Common myeloid progenitor, CD34-positive (primary cell): ENCODE measurements around the gene MTARC2.

Source experiments
- CTCF ChIA-PET: fragments of 350-600 bp; sonication (Branson Sonifier 250); formaldehyde crosslinking; loops from one replicate; lab custom pipeline; 2021; ENCODE audit warnings: antibody characterized with exemption; lab: Charles Lee
- POLR2A ChIA-PET: fragments of 350-600 bp; sonication (Branson Sonifier 250); formaldehyde crosslinking; loops from one replicate; lab custom pipeline; 2021; ENCODE audit warnings: antibody characterized with exemption; lab: Charles Lee
- DNase-seq, 3 donors: peaks; one replicate each; pipeline versions ENCODE4 v3.0.0 to v3.0.0-alpha.2; 2013
- H3K27ac ChIP-seq, 2 experiments: 1 replicate in 1 of 2; 2 replicates in 1 of 2; pipeline ENCODE4 v1.7.0; 2013; ENCODE audit warnings: inconsistent platforms in 2 of 2, low read length in 2 of 2, mild to moderate bottlenecking in 2 of 2, low read depth in 1 of 2, moderate library complexity in 1 of 2; ENCODE audit not compliant: severe bottlenecking in 2 of 2, insufficient read depth in 1 of 2, poor library complexity in 1 of 2
- H3K27me3 ChIP-seq, 5 experiments: replicated peaks in 2 of 5; 1 replicate in 3 of 5; 2 replicates in 2 of 5; pipeline versions ENCODE4 v1.6.1 to v1.7.0; 2013; ENCODE audit warnings: low read length in 4 of 5, mild to moderate bottlenecking in 2 of 5, moderate library complexity in 2 of 5, inconsistent platforms in 1 of 5; ENCODE audit not compliant: insufficient read depth in 5 of 5, control insufficient read depth in 4 of 5
- H3K36me3 ChIP-seq, 4 experiments: 1 replicate in 2 of 4; 2 replicates in 2 of 4; pipeline versions ENCODE4 v1.6.1 to v1.7.0; 2013; ENCODE audit warnings: low read length in 3 of 4, control low read depth in 1 of 4, mild to moderate bottlenecking in 1 of 4; ENCODE audit not compliant: control insufficient read depth in 4 of 4, insufficient read depth in 4 of 4
- H3K4me1 ChIP-seq, 4 experiments: 1 replicate in 3 of 4; 2 replicates in 1 of 4; pipeline versions ENCODE4 v1.6.1 to v1.7.1; 2013; ENCODE audit warnings: low read length in 3 of 4, mild to moderate bottlenecking in 3 of 4, control low read depth in 1 of 4, inconsistent platforms in 1 of 4, moderate library complexity in 1 of 4; ENCODE audit not compliant: control insufficient read depth in 4 of 4, insufficient read depth in 4 of 4; ENCODE audit errors: control extremely low read depth in 1 of 4
- H3K4me3 ChIP-seq, 7 experiments: 1 replicate in 4 of 7; 2 replicates in 3 of 7; pipeline versions ENCODE4 v1.5.1 to v1.7.0; 2013; ENCODE audit warnings: mild to moderate bottlenecking in 7 of 7, low read length in 6 of 7, moderate library complexity in 6 of 7, inconsistent platforms in 2 of 7, low read depth in 2 of 7, control low read depth in 1 of 7; ENCODE audit not compliant: insufficient read depth in 4 of 7, control insufficient read depth in 1 of 7; ENCODE audit errors: extremely low read depth in 1 of 7
- H3K9me3 ChIP-seq, 5 experiments: 1 replicate in 4 of 5; 2 replicates in 1 of 5; pipeline versions ENCODE4 v1.6.1 to v1.7.1; 2013; ENCODE audit warnings: low read length in 4 of 5, mild to moderate bottlenecking in 2 of 5, inconsistent platforms in 1 of 5, low read depth in 1 of 5, moderate library complexity in 1 of 5; ENCODE audit not compliant: control insufficient read depth in 4 of 5, insufficient read depth in 2 of 5; ENCODE audit errors: control extremely low read depth in 1 of 5
- whole genome bisulfite sequencing: methylation state at CpG from one replicate; pipeline ENCODE4 v1.1.5; 2013; ENCODE audit not compliant: insufficient coverage; 5-methylcytosine and 5-hydroxymethylcytosine counted together

Gene MTARC2

GRCh38 chr1:220775240-220775853 is 27.2 kb downstream of the MTARC2 start:
- Histone ChIP-seq H3K9me3 (no peaks in the 10 kb centered on the region), H3K36me3 (no peaks in the 10 kb centered on the region), H3K4me3 (no peak overlapping the region), H3K4me1 (no peaks in the 10 kb centered on the region), H3K27me3 (no peaks in the 10 kb centered on the region), H3K27ac (no peak overlapping the region)
- CTCF ChIA-PET = interaction anchor here (0.7 to 5.6 kb wide), 11 partner anchors 10 to 155 kb away, joined by 3 to 35 read pairs (median 7); partner anchors contain the start of genes MTARC1 and MTARC2
- WGBS = 62% methylated on average over 2 of the region's 8 CpGs
- DNase-seq = peak; percentile 51 to 60 (median 52)
- POLR2A ChIA-PET = no interaction called here

GRCh38 chr1:220776254-220776653 is 28.1 kb downstream of the MTARC2 start:
- WGBS = 93% methylated on average over 6 of the region's 7 CpGs
- ChIA-PET POLR2A (no interaction called here), CTCF (interaction anchor here (0.7 to 5.6 kb wide), 18 partner anchors 10 to 585 kb away, joined by 3 to 35 read pairs (median 4); partner anchors contain the start of genes MTARC1 and MTARC2)
- H3K36me3 ChIP-seq = no peaks in the 10 kb centered on the region
- H3K27ac ChIP-seq = no peak overlapping the region
- H3K9me3 ChIP-seq = no peaks in the 10 kb centered on the region
- DNase-seq = no peak
- H3K4me3 ChIP-seq = no peak overlapping the region
- no peaks in the 10 kb centered on the region for H3K27me3 ChIP-seq
- no peaks in the 10 kb centered on the region for H3K4me1 ChIP-seq

- Histone ChIP-seq H3K27me3 (no peaks in the 10 kb centered on the region), H3K9me3 (no peaks in the 10 kb centered on the region), H3K27ac (no peak overlapping the region), H3K4me3 (no peak overlapping the region), H3K4me1 (no peaks in the 10 kb centered on the region), H3K36me3 (no peaks in the 10 kb centered on the region)
- CTCF ChIA-PET = interaction anchor here (0.7 to 5.6 kb wide), 20 partner anchors 9 to 665 kb away, joined by 3 to 35 read pairs (median 4); partner anchors contain the start of gene MTARC1
- 34% methylated on average over 19 of the region's 19 CpGs for WGBS
- peak; percentile 67 to 79 (median 74) for DNase-seq
- POLR2A ChIA-PET = no interaction called here
Observed at GRCh38 chr1:220776720-220777326, 28.7 kb downstream of the MTARC2 start.

DNA sequence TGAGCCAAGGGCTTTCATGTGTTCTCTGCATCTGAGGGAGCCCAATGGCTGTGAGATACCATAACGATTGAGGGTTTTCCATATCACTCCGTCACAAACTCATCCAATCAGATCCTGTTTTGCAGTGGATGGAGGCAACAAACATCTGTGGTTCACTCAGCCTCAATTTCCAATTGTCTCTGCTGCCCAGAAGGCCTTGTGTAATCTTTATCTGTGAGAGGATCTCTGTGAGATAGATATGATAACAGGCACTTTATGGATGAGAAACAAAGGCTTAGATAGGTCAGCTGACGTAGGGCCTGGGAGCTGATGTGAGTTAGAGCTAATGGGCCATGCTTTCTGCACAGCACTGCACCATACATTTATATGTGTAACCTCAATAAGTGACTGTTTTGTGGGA is 35.3 kb downstream of the MTARC2 start:
- CTCF ChIA-PET = interaction anchor here (1.4 kb wide), 1 partner anchor 24 kb away, joined by 5 read pairs; no protein-coding TSS in a partner anchor
- H3K4me1 ChIP-seq = peaks cover 4 to 18% (median 16%) of the 10 kb centered on the region in 4 experiments
- no peaks in the 10 kb centered on the region for H3K9me3 ChIP-seq
- 100% methylated on average over 2 of the region's 3 CpGs for WGBS
- no peak for DNase-seq
- no peaks in the 10 kb centered on the region for H3K36me3 ChIP-seq
- no peak overlapping the region for H3K4me3 ChIP-seq
- H3K27ac ChIP-seq = no peak overlapping the region
- POLR2A ChIA-PET = no interaction called here
- no peaks in the 10 kb centered on the region for H3K27me3 ChIP-seq

- ChIA-PET CTCF (interaction anchor here (1.2 to 2.4 kb wide), 3 partner anchors 8 to 22 kb away, joined by 3 to 9 read pairs (median 7); no protein-coding TSS in a partner anchor), POLR2A (no interaction called here)
- H3K4me1 ChIP-seq = peaks cover 4 to 18% (median 16%) of the 10 kb centered on the region in 4 experiments
Observed at GRCh38 chr1:220784751-220785150, 36.6 kb downstream of the MTARC2 start.

DNA sequence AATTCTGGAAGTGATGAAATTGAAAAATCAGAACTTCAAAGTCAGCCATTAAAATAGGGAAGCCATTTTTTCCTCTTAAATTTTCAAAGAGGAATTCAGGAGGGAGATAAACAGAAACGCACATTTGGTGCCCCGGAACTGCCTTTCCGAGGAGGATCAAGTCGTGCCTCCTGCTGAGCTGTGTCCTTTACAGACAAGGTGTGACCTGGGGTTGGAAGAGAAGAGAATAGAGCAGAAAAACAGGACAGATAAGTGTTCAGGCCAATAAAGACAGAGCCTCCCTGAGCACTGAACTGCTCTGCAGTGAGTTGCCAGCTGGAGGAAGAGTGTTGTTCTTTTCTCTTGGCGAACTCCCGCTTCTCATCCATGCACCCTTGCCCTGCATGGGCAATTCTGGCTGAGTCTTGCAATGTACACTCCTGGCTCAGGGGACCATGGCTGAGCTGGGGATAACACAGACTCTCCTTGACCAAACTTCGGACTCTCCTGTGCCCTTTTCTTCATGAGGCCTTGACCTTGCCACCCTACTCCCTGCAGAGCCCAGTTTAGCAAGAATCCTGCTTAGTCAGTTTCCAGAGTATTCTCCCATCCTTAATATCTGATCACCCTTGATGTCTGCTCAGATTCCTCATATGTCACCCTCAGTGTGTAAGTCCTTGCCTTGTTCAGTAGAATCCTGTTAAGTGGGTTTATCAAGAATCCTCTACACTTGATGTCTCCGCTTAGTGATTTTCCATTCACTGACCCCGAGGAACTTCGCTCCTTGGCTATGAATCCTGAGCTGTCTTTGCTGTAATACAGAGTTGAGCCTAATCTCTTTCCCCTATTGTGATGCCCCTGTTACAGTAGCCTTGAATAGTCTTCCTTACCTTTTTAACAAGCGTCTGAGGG is 37.3 kb downstream of the MTARC2 start:
- Histone ChIP-seq H3K4me1 (peaks cover 4 to 18% (median 16%) of the 10 kb centered on the region in 4 experiments), H3K9me3 (no peaks in the 10 kb centered on the region), H3K27ac (no peak overlapping the region), H3K4me3 (peak overlapping the region in 3 of 7 experiments; percentile 51 to 81 (median 78)), H3K27me3 (no peaks in the 10 kb centered on the region), H3K36me3 (no peaks in the 10 kb centered on the region)
- no peak for DNase-seq
- ChIA-PET POLR2A (no interaction called here), CTCF (interaction anchor here (1.2 to 2.4 kb wide), 6 partner anchors 9 to 24 kb away, joined by 3 to 9 read pairs (median 6); no protein-coding TSS in a partner anchor)
- 95% methylated on average over 11 of the region's 11 CpGs for WGBS

More at GRCh38 chr1:220784751-220785150, 36.6 kb downstream of the MTARC2 start:
- no peaks in the 10 kb centered on the region for H3K9me3 ChIP-seq
- no peak for DNase-seq
- no peak overlapping the region for H3K27ac ChIP-seq
- H3K36me3 ChIP-seq = no peaks in the 10 kb centered on the region
- no peak overlapping the region for H3K4me3 ChIP-seq
- WGBS = no CpG with 5 or more reads among the region's 4 CpGs
- no peaks in the 10 kb centered on the region for H3K27me3 ChIP-seq
